ENCODE data around the gene SLC35B2.

Gene SLC35B2

DNA sequence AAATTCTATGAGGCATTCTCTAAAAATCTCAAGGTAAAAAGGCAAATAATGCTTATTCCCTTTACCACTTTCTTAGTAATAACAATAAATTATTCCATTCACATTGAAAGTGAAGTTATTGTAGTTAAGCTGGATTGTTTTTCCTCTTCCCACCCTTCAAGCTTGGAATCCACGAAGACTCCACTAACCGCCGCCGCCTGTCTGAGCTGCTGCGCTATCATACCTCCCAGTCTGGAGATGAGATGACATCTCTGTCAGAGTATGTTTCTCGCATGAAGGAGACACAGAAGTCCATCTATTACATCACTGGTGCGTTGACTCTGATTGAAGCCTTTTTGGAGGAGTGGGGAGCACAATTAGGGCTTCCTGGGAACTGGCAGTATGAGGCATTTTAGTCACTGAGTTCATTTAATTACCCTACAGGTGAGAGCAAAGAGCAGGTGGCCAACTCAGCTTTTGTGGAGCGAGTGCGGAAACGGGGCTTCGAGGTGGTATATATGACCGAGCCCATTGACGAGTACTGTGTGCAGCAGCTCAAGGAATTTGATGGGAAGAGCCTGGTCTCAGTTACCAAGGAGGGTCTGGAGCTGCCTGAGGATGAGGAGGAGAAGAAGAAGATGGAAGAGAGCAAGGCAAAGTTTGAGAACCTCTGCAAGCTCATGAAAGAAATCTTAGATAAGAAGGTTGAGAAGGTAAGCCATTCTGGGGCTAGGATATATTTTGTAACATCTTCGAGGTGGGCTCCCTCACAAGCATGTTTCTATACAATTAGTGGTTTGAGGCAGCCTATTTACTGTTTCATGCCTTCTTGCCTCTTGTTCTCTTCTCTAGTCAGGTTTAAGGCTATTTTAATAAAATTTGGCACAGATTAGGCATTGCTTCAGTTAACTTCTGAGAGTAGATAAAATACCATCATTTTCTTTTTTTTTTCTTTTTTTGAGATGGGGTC, 5.5 kb downstream of the SLC35B2 start:
- DNase-seq = no peak

DNA sequence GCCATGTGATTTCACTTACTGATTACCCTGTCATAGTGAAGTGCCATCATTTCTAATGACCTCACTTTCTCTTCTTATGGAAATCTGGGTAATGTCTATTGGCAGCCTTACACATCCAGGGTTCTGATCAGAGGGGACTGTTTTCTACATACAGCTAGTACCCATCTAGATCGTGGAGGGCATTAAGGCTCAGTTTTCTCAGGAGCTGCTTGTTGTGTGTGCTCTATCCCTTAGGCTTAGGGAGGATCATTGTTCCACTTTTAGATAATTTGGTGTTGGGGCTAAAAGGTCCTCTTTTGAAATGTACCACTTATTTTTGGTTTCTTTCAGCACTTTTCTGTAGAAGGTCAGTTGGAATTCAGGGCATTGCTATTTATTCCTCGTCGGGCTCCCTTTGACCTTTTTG, 6.6 kb downstream of the SLC35B2 start:
- DNase-seq = no peak

- no peak for DNase-seq
These were observed 7.1 kb downstream of the SLC35B2 start for GRCh38 chr6:44250067-44250717.

DNA sequence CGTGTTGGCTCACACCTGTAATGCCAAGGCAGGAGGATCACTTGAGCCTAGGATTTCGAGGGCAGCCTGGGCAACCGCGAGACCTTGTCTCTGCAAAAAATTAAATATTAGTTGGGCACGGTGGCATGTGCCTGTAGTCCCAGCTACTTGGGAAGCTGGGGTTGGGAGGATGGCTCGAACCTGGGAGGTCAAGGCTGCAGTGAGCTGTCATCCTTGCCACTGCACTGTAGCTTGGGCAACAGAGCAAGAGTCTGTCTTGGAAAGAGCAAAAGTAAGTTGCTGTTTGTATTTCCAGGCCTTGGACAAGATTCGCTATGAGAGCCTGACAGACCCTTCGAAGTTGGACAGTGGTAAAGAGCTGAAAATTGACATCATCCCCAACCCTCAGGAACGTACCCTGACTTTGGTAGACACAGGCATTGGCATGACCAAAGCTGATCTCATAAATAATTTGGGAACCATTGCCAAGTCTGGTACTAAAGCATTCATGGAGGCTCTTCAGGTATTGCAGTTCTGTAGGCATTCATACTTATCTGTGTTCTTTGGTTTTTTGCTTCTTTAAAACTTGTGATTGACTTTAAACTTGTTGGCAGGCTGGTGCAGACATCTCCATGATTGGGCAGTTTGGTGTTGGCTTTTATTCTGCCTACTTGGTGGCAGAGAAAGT, 8.1 kb downstream of the SLC35B2 start:
- DNase-seq = no peak

- DNase-seq = no peak
These were observed 8.7 kb downstream of the SLC35B2 start for GRCh38 chr6:44248579-44248978.

GRCh38 chr6:44247338-44248302, 9.7 kb downstream of the SLC35B2 start:
- peak; percentile 91 for DNase-seq

DNA sequence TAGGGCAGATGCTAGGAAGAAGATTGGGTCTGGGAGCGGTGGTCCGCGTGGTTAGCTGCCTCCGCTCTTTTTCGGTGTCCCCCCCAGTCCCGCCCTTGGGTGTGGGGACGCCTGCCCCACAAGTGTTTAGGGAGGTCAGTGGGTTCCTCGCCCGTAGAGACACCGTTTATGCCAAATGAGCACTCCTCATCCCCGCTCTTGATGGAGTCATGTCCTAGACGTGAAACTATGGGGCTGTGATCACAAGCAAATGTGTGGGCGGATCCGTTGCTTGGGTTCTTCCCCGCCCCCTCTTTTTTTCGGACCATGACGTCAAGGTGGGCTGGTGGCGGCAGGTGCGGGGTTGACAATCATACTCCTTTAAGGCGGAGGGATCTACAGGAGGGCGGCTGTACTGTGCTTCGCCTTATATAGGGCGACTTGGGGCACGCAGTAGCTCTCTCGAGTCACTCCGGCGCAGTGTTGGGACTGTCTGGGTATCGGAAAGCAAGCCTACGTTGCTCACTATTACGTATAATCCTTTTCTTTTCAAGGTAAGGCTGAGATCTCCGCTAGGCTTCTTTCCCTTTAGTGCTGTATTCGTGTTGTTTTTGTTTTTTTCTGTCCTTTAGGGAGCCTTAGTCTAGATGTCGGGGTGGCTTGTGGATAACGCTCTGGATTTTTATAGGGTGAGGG, 10.5 kb downstream of the SLC35B2 start, which contains the start of gene HSP90AB1:
HSP90AB1 (plus strand) TSS at position 439 of the 675 bp plus-strand sequence. CDS start 1,529 bp downstream, outside the sequence.
- DNase-seq = peak; percentile 99

DNA sequence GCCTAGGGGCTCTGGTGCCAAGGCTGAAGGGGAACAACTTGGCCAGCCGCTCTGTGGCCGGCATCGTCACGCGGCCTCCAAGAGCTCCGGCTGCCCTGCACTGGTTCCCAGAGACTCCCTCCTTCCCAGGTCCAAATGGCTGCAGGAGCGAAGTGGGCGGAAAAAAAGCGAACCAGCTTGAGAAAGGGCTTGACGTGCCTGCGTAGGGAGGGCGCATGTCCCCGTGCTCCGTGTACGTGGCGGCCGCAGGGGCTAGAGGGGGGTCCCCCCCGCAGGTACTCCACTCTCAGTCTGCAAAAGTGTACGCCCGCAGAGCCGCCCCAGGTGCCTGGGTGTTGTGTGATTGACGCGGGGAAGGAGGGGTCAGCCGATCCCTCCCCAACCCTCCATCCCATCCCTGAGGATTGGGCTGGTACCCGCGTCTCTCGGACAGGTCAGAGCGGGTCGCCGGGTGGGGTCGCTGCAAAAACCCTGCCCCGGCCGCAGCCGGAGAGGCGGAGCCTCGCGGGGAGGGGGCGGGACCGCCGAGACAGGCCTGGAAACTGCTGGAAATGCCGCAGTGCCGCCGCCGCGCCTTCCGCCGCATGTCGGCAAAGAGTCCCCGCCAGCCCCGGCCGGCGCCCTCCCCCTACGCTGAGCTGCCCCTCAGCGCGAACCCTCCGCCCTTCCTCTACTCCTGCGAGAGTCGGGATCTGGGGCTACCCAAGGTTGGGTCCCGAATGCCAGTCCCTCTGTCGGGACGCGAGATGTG, 11.2 kb downstream of the SLC35B2 start:
- peak; percentile 93 for DNase-seq

DNA sequence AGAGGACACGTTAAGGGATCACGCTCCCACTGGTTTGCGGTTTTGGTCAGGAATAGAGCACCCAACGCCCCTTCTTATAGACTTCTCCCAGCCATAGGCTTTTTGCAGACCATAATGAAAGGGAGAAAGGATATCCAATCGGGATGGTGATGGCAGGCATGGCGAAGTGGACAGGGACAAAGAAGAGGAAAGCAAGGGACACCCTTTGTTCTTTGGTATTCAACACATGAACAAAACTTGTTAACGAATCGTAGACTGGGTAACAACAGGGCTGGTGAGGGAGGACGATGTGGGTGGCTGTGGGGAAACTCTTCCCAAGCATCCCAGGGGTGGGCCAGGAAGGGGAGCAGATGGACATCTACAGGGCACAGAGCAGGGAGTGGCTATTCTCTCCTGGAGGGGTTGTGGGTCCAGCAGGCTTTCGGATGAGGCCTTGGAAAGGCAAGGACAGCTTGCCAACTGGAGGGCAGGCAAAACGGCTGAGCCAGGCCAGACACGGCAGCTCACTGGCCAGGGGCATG, 11.9 kb downstream of the SLC35B2 start:
- DNase-seq = no peak

DNA sequence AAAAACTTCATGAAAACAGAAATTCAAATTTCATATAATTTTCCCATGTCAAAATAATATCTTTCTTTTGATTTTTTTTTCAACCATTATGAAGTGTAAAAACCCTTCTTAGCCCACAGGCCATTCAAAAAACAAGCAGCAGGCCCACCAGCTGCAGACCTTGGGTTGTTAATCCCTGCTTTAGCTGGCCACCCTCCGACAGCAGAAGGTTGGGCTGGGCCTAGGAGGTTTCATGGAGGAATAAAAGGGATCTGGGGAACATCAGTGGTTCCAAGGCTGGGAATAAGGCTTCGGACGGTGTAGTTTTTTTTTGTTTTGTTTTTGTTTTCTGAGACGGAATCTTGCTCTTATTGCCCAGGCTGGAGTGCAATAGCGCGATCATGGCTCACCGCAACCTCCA, 14.0 kb downstream of the SLC35B2 start:
- DNase-seq = no peak

DNA sequence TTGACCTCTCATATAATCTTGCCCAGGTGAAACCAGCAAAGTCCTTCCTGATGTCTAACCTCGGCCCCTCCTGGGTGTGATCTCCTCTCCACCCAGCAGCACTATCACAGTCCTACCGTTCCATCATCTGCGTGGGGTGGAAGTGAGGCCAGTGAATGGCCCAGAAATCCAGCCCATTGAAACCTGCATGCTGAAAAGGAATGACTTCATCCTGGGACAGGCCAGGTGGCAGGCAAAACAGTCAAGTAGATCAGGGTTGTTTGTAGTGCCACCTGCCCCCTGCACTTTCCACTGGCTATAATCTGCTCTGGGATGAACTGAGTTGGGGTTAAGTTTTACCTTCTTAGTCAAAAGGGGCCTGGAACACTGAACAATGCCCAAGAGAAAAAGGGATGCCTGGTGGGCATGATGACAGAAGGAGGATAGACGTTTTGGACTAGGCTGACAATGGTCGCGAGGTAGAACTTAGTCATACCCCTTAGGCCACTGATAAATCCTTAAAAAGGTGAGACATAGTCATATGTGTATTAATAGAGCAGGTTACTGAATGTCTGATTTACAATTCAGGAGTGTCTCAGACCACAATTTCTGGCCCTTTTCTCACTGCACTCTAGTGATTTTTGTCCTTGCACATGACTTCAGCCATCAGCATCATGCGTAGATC, 18.5 kb downstream of the SLC35B2 start:
- DNase-seq = no peak

DNA sequence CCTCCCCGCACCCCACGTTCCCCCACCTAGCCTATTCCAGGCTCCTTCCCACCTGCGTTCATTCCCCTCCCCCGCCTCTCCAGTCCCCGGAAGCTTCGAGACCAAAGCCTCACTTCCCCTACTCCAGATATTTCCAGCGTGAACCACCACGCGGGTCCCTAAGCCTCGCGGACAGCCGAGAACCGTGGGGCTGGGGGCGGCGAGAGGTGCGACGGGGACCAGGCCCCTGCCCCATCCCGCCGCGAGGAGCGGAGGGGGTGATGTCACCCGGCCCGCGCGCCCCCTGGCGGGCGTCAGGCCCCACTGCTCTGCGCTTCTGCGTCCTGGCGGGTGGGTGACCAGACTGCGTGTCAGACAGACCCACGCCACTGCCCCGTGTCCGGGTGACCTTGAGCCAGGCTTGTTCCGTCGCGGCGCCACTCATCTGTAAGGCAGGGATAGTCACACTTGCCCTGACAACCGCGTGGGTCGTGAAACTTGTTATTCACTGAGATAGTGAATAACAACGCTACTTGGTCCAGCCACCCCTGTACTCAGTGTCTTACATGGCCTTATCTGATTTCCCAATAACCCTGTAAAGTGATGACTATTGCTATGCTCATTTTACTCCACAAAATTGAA, 19.4 kb downstream of the SLC35B2 start:
- DNase-seq = peak; percentile 86

DNA sequence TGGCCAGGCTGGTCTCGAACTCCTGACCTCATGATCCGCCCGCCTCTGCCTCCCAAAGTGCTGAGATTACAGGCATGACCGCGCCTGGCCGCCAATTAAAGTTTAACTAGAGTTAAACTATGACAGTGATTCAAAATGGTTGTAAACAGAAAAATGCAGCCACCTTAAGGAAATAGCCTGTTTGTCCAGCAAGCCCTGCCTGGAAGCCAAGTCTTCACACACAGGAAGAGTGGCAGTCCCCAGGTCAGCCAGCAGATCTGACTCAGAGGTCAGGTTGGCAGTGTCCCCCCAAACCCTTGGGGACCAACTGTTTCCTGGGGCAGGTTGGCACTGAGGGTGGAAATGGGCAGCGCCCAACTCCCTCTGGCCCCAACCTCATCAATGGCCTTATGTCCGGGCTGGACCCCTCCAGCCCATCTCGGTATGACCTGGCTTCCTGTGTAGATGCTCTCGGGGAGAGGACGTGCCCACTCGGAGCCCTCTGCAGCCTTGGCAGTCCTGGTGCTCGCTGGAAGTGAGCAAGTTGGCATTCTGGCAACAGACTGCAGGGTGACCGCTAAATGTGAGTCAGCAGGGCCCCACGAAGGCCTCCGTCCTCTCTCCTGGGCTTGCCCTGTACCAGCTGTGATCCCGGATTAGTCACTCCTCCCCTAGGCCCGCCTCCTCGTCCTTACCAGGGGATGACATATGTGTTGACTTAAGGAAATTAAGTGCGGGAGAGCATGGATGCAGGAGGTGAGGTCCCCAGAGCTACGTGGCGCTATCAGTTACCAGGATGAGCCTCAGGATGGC, 20.1 kb downstream of the SLC35B2 start:
- DNase-seq = peak; percentile 85

- no peak for DNase-seq
These were observed 21.3 kb downstream of the SLC35B2 start for GRCh38 chr6:44235891-44236516.

GRCh38 chr6:44235269-44235668, 22.1 kb downstream of the SLC35B2 start:
- no peak for DNase-seq

GRCh38 chr6:44234101-44235025, 23.0 kb downstream of the SLC35B2 start:
- peak; percentile 73 for DNase-seq

- no peak for DNase-seq
These were observed 23.7 kb downstream of the SLC35B2 start for GRCh38 chr6:44233567-44234100.

All from OCI-M1 (cell line).